NCI-H1105 (cell line): Measurements from ENCODE around the gene VWA5B2.
"Not testable (repeated sequence)": the region's sequence is repeated elsewhere in the genome, so short reads cannot be mapped to it uniquely, and the experiment has no call there.

ENCODE experiments used
- DNase-seq: peaks from one replicate; lab custom pipeline; 2025; lab: John Stamatoyannopoulos, UW

Gene VWA5B2

GRCh38 chr3:184242297-184242685 is 12.9 kb downstream of the VWA5B2 start:
- DNase-seq, result no peak

- DNase-seq, result peak; percentile 92
Observed at GRCh38 chr3:184248454-184249411, 19.3 kb downstream of the VWA5B2 start, which contains the start of gene ALG3. ALG3 (minus strand) TSS chr3:184248962; CDS start chr3:184248940, 22 bp downstream.

GRCh38 chr3:184249412-184250166 is 20.2 kb downstream of the VWA5B2 start, which contains the start of gene EEF1AKMT4:
EEF1AKMT4 (plus strand) TSS chr3:184249672; CDS start chr3:184249695, 23 bp downstream.
- DNase-seq, result peak; percentile 99

- DNase-seq, result peak; percentile 96
Observed at GRCh38 chr3:184250167-184250828, 20.9 kb downstream of the VWA5B2 start.

- no peak for DNase-seq
Observed at GRCh38 chr3:184255291-184256039, 26.1 kb downstream of the VWA5B2 start.

- no peak for DNase-seq
Observed at GRCh38 chr3:184257083-184257915, 27.9 kb downstream of the VWA5B2 start.

GRCh38 chr3:184258926-184259325 is 29.5 kb downstream of the VWA5B2 start:
- DNase-seq, result no peak

- no peak for DNase-seq
Observed at GRCh38 chr3:184259396-184259877, 30.1 kb downstream of the VWA5B2 start.

GRCh38 chr3:184259878-184260723 is 30.7 kb downstream of the VWA5B2 start:
- DNase-seq, result no peak

GRCh38 chr3:184260724-184261269 is 31.4 kb downstream of the VWA5B2 start:
- DNase-seq, result no peak

GRCh38 chr3:184261270-184261853 is 32.0 kb downstream of the VWA5B2 start, which contains the start of gene CAMK2N2:
CAMK2N2 (minus strand) TSS chr3:184261553; CDS start chr3:184261285, 268 bp downstream.
- DNase-seq, result peak; percentile 97

GRCh38 chr3:184261854-184262763 is 32.7 kb downstream of the VWA5B2 start:
- peak; percentile 82 for DNase-seq

- DNase-seq, result no peak
Observed at GRCh38 chr3:184262764-184263179, 33.4 kb downstream of the VWA5B2 start.

- DNase-seq, result not testable (repeated sequence)
Observed at GRCh38 chr3:184267249-184267648, 37.9 kb downstream of the VWA5B2 start.

- no peak for DNase-seq
Observed at GRCh38 chr3:184272269-184272668, 42.9 kb downstream of the VWA5B2 start.

GRCh38 chr3:184275381-184275701 is 46.0 kb downstream of the VWA5B2 start:
- DNase-seq, result no peak
